C4-2B (cell line): ENCODE measurements around the gene SEPTIN5.

Source experiments
- H3K27ac ChIP-seq: fragments of 450-650 bp; 2 replicates; pipeline ENCODE4 v1.5.1; 2017
- ZFX ChIP-seq: fragments of 450-650 bp; IDR thresholded peaks from 2 replicates; pipeline ENCODE4 v1.6.1; 2017
- TF ChIP-seq, protein P1 (sequence below): fragments of 450-650 bp; conservative IDR thresholded peaks from 2 replicates; pipeline ENCODE4 v1.5.1; 2017; ENCODE audit warnings: mild to moderate bottlenecking

SEPTIN5 gene

GRCh38 chr22:19750507-19751490 lies 36.5 kb downstream of the SEPTIN5 start:
- no peak overlapping the region for H3K27ac ChIP-seq
- TF ChIP-seq, protein P1, sequence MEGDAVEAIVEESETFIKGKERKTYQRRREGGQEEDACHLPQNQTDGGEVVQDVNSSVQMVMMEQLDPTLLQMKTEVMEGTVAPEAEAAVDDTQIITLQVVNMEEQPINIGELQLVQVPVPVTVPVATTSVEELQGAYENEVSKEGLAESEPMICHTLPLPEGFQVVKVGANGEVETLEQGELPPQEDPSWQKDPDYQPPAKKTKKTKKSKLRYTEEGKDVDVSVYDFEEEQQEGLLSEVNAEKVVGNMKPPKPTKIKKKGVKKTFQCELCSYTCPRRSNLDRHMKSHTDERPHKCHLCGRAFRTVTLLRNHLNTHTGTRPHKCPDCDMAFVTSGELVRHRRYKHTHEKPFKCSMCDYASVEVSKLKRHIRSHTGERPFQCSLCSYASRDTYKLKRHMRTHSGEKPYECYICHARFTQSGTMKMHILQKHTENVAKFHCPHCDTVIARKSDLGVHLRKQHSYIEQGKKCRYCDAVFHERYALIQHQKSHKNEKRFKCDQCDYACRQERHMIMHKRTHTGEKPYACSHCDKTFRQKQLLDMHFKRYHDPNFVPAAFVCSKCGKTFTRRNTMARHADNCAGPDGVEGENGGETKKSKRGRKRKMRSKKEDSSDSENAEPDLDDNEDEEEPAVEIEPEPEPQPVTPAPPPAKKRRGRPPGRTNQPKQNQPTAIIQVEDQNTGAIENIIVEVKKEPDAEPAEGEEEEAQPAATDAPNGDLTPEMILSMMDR: no peak
- TF ChIP-seq ZFX: no peak

GRCh38 chr22:19751497-19752245 lies 37.4 kb downstream of the SEPTIN5 start:
- H3K27ac ChIP-seq: no peak overlapping the region
- TF ChIP-seq ZFX: no peak

DNA sequence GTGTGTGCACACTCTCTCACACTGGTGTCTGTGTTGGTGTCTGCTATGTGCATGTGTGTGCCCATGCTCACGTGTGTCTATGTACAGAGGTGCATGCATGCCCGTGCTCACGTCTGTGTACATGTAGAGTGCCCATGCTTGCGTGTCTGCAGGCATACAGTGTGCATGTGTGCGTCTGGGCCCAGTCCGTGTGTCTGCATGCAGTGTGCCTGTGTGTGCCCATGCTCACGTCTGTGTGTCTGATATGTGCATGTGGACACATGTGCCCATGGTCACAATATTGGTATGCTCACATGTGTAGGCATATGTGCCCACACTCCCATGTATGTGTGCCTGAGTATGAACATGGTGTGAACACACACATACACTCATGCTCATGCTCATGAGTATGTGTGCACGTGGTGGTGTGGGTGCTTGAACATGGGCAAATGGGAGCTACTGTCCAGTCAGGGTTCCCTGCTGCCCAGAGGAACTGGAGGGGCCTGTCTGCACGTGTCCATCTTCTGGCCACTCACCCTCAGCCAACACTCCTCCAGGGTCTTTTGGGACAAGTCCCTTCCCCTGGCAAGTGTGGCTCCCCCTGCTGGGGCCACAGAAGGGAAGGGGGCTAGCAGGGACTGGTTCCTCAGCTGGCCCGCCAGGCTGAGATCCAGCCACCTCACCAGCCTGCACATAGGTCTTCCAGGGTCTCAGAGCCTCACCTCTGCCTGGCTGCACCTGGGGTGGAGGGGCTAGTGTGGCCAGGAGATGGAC lies 39.0 kb downstream of the SEPTIN5 start:
- no peak for TF ChIP-seq ZFX
- TF ChIP-seq, protein P1: no peak
- no peak overlapping the region for H3K27ac ChIP-seq

GRCh38 chr22:19753996-19754700 lies 39.8 kb downstream of the SEPTIN5 start:
- TF ChIP-seq ZFX: no peak
- TF ChIP-seq, protein P1: no peak
- H3K27ac ChIP-seq: no peak overlapping the region

DNA sequence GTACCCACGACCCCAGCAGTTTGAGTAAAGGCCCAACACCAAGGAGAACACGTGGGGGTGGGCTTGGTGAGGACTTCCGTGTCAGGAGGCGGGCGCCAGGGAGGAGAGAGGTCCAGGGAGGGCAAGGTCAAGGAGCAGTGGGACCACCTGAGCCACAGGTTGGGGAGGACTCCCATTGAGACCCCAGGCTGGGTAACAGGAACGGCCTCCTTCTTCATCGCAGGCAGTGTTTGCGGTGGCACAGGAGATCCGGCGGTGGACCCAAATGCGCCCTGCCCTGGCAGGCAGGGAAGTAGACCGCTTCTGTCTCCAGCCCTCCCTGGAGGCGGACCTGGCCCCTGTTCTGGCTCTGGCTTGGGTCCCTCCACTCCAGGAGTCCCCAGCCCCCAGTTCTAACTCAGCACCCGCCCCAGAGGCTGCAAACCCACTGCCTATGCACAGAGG lies 40.4 kb downstream of the SEPTIN5 start:
- no peak for TF ChIP-seq ZFX
- TF ChIP-seq, protein P1: no peak
- no peak overlapping the region for H3K27ac ChIP-seq

GRCh38 chr22:19755145-19755710 lies 40.9 kb downstream of the SEPTIN5 start:
- no peak for TF ChIP-seq ZFX
- TF ChIP-seq, protein P1: no peak

More at GRCh38 chr22:19755145-19755710, 40.9 kb downstream of the SEPTIN5 start:
- no peak overlapping the region for H3K27ac ChIP-seq
